Measurements from ENCODE around the gene SEC31A. TPM values are rescaled to one million over a fixed set of nuclear protein-coding genes. Genes with fewer than 3 reads are reported as not detected.

The SEC31A gene
- polyA plus RNA-seq, 3 donors = 74.8 to 120 (median 107) TPM

DNA sequence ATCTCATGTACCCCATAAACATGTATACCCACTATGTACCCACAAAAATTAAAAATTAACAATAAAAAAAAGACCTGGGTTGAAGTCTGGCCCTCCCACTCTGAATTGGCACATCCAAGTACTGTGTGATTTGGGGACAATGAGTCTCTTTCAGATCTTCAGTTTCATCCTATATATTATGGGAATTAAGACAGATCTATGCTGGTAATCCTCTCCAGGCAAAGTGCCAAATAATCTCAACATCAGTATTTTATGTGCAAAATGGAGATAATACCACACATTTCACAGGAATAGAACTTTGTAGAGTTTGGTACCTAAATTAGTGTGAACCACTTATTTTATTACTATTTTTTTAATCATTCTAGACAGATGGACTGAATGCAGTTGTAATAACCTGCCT is 81.3 kb downstream of the SEC31A start:
- Histone ChIP-seq H3K36me3 (replicated peaks in 1 of 2; ENCODE audit: control insufficient read depth in 1 of 2, insufficient read depth in 2 of 2, low read length in 2 of 2) (no peaks in the 10 kb centered on the region), H3K4me1 (ENCODE audit: control insufficient read depth in 1 of 2, insufficient read depth in 2 of 2, low read length in 2 of 2) (no peaks in the 10 kb centered on the region), H3K27me3 (ENCODE audit: control insufficient read depth in 2 of 2, insufficient read depth in 2 of 2, low read length in 2 of 2) (no peaks in the 10 kb centered on the region), H2AFZ (ENCODE audit: insufficient read depth, low read depth, low read length, poor library complexity, severe bottlenecking) (no peak overlapping the region), H4K20me1 (ENCODE audit: insufficient read depth, low read length) (no peaks in the 10 kb centered on the region), H3K9me3 (replicated peaks in 1 of 2; ENCODE audit: control insufficient read depth in 1 of 2, insufficient read depth in 1 of 2, low read length in 2 of 2) (no peaks in the 10 kb centered on the region), H3K79me2 (ENCODE audit: insufficient read depth, low read length) (no peaks in the 10 kb centered on the region), H3K4me3 (replicated peaks in 1 of 3; ENCODE audit: low read depth in 2 of 3, low read length in 3 of 3) (no peak overlapping the region), H3K27ac (ENCODE audit: low read depth in 1 of 2, low read length in 2 of 2) (no peak overlapping the region), H3K9ac (ENCODE audit: insufficient read depth, low read length, poor library complexity, severe bottlenecking) (no peak overlapping the region), H3K4me2 (replicated peaks; ENCODE audit: extremely low read depth, low read length, poor library complexity, severe bottlenecking) (no peak overlapping the region)
- Mint-ChIP-seq H3K36me3 (peaks cover 0 to 2% of the 10 kb centered on the region in 2 donors), H3K4me3 (no peak overlapping the region), H3K27ac (no peak overlapping the region), H3K27me3 (ENCODE audit: low read depth in 3 of 3) (peaks cover 0 to 6% (median 4%) of the 10 kb centered on the region in 3 donors), H3K9me3 (peaks cover 0 to 2% (median 0%) of the 10 kb centered on the region in 7 donors), H3K4me1 (peaks cover 8% of the 10 kb centered on the region)
- intact Hi-C loops (cut with micrococcal nuclease) = no loop called here
- TF ChIP-seq, protein P1, sequence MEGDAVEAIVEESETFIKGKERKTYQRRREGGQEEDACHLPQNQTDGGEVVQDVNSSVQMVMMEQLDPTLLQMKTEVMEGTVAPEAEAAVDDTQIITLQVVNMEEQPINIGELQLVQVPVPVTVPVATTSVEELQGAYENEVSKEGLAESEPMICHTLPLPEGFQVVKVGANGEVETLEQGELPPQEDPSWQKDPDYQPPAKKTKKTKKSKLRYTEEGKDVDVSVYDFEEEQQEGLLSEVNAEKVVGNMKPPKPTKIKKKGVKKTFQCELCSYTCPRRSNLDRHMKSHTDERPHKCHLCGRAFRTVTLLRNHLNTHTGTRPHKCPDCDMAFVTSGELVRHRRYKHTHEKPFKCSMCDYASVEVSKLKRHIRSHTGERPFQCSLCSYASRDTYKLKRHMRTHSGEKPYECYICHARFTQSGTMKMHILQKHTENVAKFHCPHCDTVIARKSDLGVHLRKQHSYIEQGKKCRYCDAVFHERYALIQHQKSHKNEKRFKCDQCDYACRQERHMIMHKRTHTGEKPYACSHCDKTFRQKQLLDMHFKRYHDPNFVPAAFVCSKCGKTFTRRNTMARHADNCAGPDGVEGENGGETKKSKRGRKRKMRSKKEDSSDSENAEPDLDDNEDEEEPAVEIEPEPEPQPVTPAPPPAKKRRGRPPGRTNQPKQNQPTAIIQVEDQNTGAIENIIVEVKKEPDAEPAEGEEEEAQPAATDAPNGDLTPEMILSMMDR (IDR thresholded peaks at IDR 0.05) = no peak
- no peak for DNase-seq

DNA sequence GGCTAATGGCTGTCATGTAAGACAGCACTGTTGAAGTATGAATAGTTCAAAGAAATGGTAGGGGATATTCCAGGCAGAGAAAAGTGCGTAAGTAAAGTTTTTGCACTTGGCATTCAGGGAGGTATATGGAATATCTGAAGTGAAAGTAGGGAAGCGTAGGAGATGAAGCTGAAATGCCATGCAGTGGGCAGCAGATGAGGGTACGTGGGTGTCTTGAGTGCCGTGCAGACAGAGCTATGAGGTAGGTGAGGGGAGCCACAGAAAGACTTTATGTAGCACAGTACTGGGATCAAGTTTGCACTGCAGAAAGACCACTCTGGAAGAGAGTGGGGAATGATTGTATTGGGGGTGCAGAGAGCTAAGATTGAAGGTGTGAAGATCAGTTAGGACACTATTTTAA is 87.2 kb downstream of the SEC31A start:
- TF ChIP-seq, protein P1 (IDR thresholded peaks at IDR 0.05) = no peak
- no peak for DNase-seq
- no peak overlapping the region for H3K4me3 ChIP-seq (replicated peaks in 1 of 3; ENCODE audit: low read depth in 2 of 3, low read length in 3 of 3)
- H3K27ac Mint-ChIP-seq = no peak overlapping the region
- no peaks in the 10 kb centered on the region for H4K20me1 ChIP-seq (ENCODE audit: insufficient read depth, low read length)
- no peak overlapping the region for H3K27ac ChIP-seq (ENCODE audit: low read depth in 1 of 2, low read length in 2 of 2)
- peaks cover 0 to 5% (median 1%) of the 10 kb centered on the region in 7 donors for H3K9me3 Mint-ChIP-seq
- H3K79me2 ChIP-seq (ENCODE audit: insufficient read depth, low read length) = no peaks in the 10 kb centered on the region
- WGBS (ENCODE audit: insufficient coverage) = 94% methylated on average over 4 of the region's 4 CpGs
- H3K9me3 ChIP-seq (replicated peaks in 1 of 2; ENCODE audit: control insufficient read depth in 1 of 2, insufficient read depth in 1 of 2, low read length in 2 of 2) = no peaks in the 10 kb centered on the region
- H3K4me1 Mint-ChIP-seq = peaks cover 9% of the 10 kb centered on the region
- no peak overlapping the region for H2AFZ ChIP-seq (ENCODE audit: insufficient read depth, low read depth, low read length, poor library complexity, severe bottlenecking)
- H3K36me3 Mint-ChIP-seq = no peaks in the 10 kb centered on the region
- intact Hi-C loops (cut with micrococcal nuclease) = no loop called here
- H3K27me3 Mint-ChIP-seq (ENCODE audit: low read depth in 3 of 3) = peaks cover 14 to 23% (median 19%) of the 10 kb centered on the region in 3 donors
- no peaks in the 10 kb centered on the region for H3K36me3 ChIP-seq (replicated peaks in 1 of 2; ENCODE audit: control insufficient read depth in 1 of 2, insufficient read depth in 2 of 2, low read length in 2 of 2)
- H3K27me3 ChIP-seq (ENCODE audit: control insufficient read depth in 2 of 2, insufficient read depth in 2 of 2, low read length in 2 of 2) = peaks cover 15 to 17% of the 10 kb centered on the region in 2 donors
- H3K4me1 ChIP-seq (ENCODE audit: control insufficient read depth in 1 of 2, insufficient read depth in 2 of 2, low read length in 2 of 2) = peaks cover 14 to 29% of the 10 kb centered on the region in 2 donors
- H3K4me2 ChIP-seq (replicated peaks; ENCODE audit: extremely low read depth, low read length, poor library complexity, severe bottlenecking) = no peak overlapping the region
- no peak overlapping the region for H3K4me3 Mint-ChIP-seq
- no peak overlapping the region for H3K9ac ChIP-seq (ENCODE audit: insufficient read depth, low read length, poor library complexity, severe bottlenecking)

Data from CD14-positive monocyte (primary cell).